Spinal cord (tissue), 10 donors: ENCODE results near the gene CNIH3. TPM values are rescaled to one million over a fixed set of nuclear protein-coding genes. Genes with fewer than 3 reads are reported as not detected.

Experiments
- DNase-seq, 6 donors: peaks; one replicate each; pipeline versions ENCODE4 v3.0.0 to v3.0.0-alpha.2; 2013 to 2015; ENCODE audit warnings: low spot score in 6 of 6, low read depth in 4 of 6
- H3K27ac ChIP-seq: one replicate; pipeline ENCODE4 v1.5.1; 2013; ENCODE audit warnings: low read depth, low read length, control low read depth
- H3K27me3 ChIP-seq: one replicate; pipeline ENCODE4 v1.6.1; 2013; ENCODE audit warnings: low read length; ENCODE audit not compliant: control insufficient read depth, insufficient read depth
- H3K36me3 ChIP-seq: one replicate; pipeline ENCODE4 v1.6.1; 2013; ENCODE audit warnings: low read length; ENCODE audit not compliant: control insufficient read depth, insufficient read depth
- H3K4me1 ChIP-seq: one replicate; pipeline ENCODE4 v1.6.1; 2013; ENCODE audit warnings: low read length; ENCODE audit not compliant: control insufficient read depth, insufficient read depth
- H3K4me3 ChIP-seq: one replicate; pipeline ENCODE4 v1.5.1; 2013; ENCODE audit warnings: low read depth, low read length, control low read depth
- H3K9me3 ChIP-seq: one replicate; pipeline ENCODE4 v1.6.1; 2013; ENCODE audit warnings: low read length; ENCODE audit not compliant: control insufficient read depth, insufficient read depth
- WGBS: methylation state at CpG from one replicate; pipeline ENCODE4 v1.1.5; 2013; ENCODE audit warnings: missing lambda C conversion rate; ENCODE audit not compliant: insufficient coverage; 5-methylcytosine and 5-hydroxymethylcytosine counted together
- polyA plus RNA-seq, 2 donors: library from polyadenylated mRNA; unstranded; fragments of 120-200 nt; gene quantifications; one replicate each; pipeline ENCODE4 v1.2.1, GENCODE V29; 2013; ENCODE audit not compliant: insufficient read length in 2 of 2
- total RNA-seq, 2 donors: library from RNA; depleted of rRNA in 1 of 2; stranded (reverse); fragments of 120-200 nt in 1 of 2; fragments of >200 nt in 1 of 2; gene quantifications; one replicate each; pipeline versions ENCODE4 v1.2.3 to v1.2.4, GENCODE V29; 2013 to 2014
- donor health status: healthy.

Gene CNIH3
- total and polyA plus RNA-seq, 4 donors, result 8.3 to 18.6 (median 13.1) TPM

GRCh38 chr1:224587051-224587450 is 29.1 kb upstream of the CNIH3 start:
- H3K4me1 ChIP-seq, result peaks cover 2% of the 10 kb centered on the region
- no peak overlapping the region for H3K4me3 ChIP-seq
- H3K9me3 ChIP-seq, result no peaks in the 10 kb centered on the region
- H3K27me3 ChIP-seq, result no peaks in the 10 kb centered on the region
- 87% methylated on average over 2 of the region's 3 CpGs for WGBS
- no peak overlapping the region for H3K27ac ChIP-seq
- H3K36me3 ChIP-seq, result no peaks in the 10 kb centered on the region
- no peak for DNase-seq

GRCh38 chr1:224588515-224588914 is 27.6 kb upstream of the CNIH3 start:
- WGBS, result no CpG with 5 or more reads among the region's 1 CpG
- no peak overlapping the region for H3K4me3 ChIP-seq
- no peaks in the 10 kb centered on the region for H3K36me3 ChIP-seq
- H3K4me1 ChIP-seq, result peaks cover 2% of the 10 kb centered on the region
- no peaks in the 10 kb centered on the region for H3K9me3 ChIP-seq
- no peak overlapping the region for H3K27ac ChIP-seq
- no peaks in the 10 kb centered on the region for H3K27me3 ChIP-seq
- peak in 3 of 6 donors; percentile 12 to 81 (median 30) for DNase-seq

GRCh38 chr1:224589006-224589405 is 27.1 kb upstream of the CNIH3 start:
- Histone ChIP-seq H3K4me3 (no peak overlapping the region), H3K4me1 (peaks cover 2% of the 10 kb centered on the region), H3K27me3 (no peaks in the 10 kb centered on the region), H3K36me3 (no peaks in the 10 kb centered on the region), H3K9me3 (no peaks in the 10 kb centered on the region), H3K27ac (no peak overlapping the region)
- 43% methylated on average over 5 of the region's 6 CpGs for WGBS
- DNase-seq, result no peak

GRCh38 chr1:224591326-224591725 is 24.8 kb upstream of the CNIH3 start:
- no peaks in the 10 kb centered on the region for H3K27me3 ChIP-seq
- H3K9me3 ChIP-seq, result no peaks in the 10 kb centered on the region
- peaks cover 2% of the 10 kb centered on the region for H3K4me1 ChIP-seq
- peak in 1 of 6 donors; percentile 19 for DNase-seq
- no peak overlapping the region for H3K4me3 ChIP-seq
- no peak overlapping the region for H3K27ac ChIP-seq
- no CpG with 5 or more reads among the region's 1 CpG for WGBS
- H3K36me3 ChIP-seq, result no peaks in the 10 kb centered on the region

- Histone ChIP-seq H3K4me1 (peaks cover 2% of the 10 kb centered on the region), H3K36me3 (no peaks in the 10 kb centered on the region), H3K27me3 (no peaks in the 10 kb centered on the region), H3K9me3 (no peaks in the 10 kb centered on the region), H3K4me3 (no peak overlapping the region), H3K27ac (no peak overlapping the region)
- peak in 1 of 6 donors; percentile 15 for DNase-seq
- 80% methylated on average over 3 of the region's 6 CpGs for WGBS
These were observed 23.2 kb upstream of the CNIH3 start for GRCh38 chr1:224592636-224593582.

GRCh38 chr1:224594360-224594759 is 21.8 kb upstream of the CNIH3 start:
- 86% methylated on average over 3 of the region's 3 CpGs for WGBS
- Histone ChIP-seq H3K9me3 (no peaks in the 10 kb centered on the region), H3K36me3 (no peaks in the 10 kb centered on the region), H3K4me1 (peaks cover 2% of the 10 kb centered on the region), H3K27ac (no peak overlapping the region), H3K4me3 (no peak overlapping the region), H3K27me3 (no peaks in the 10 kb centered on the region)
- DNase-seq, result no peak

GRCh38 chr1:224594851-224595250 is 21.3 kb upstream of the CNIH3 start:
- Histone ChIP-seq H3K27me3 (no peaks in the 10 kb centered on the region), H3K4me1 (no peaks in the 10 kb centered on the region), H3K27ac (no peak overlapping the region), H3K36me3 (no peaks in the 10 kb centered on the region), H3K9me3 (no peaks in the 10 kb centered on the region), H3K4me3 (no peak overlapping the region)
- no peak for DNase-seq

GRCh38 chr1:224605482-224606181 is 10.5 kb upstream of the CNIH3 start:
- WGBS, result 91% methylated on average over 10 of the region's 11 CpGs
- no peak overlapping the region for H3K4me3 ChIP-seq
- no peaks in the 10 kb centered on the region for H3K36me3 ChIP-seq
- DNase-seq, result no peak
- H3K27me3 ChIP-seq, result no peaks in the 10 kb centered on the region
- peaks cover 1% of the 10 kb centered on the region for H3K9me3 ChIP-seq
- no peak overlapping the region for H3K27ac ChIP-seq
- no peaks in the 10 kb centered on the region for H3K4me1 ChIP-seq

GRCh38 chr1:224607188-224608148 is 8.6 kb upstream of the CNIH3 start:
- no peaks in the 10 kb centered on the region for H3K36me3 ChIP-seq
- no peak overlapping the region for H3K27ac ChIP-seq
- no peak for DNase-seq
- H3K4me1 ChIP-seq, result no peaks in the 10 kb centered on the region
- H3K27me3 ChIP-seq, result no peaks in the 10 kb centered on the region
- no peak overlapping the region for H3K4me3 ChIP-seq
- 35% methylated on average over 2 of the region's 5 CpGs for WGBS
- H3K9me3 ChIP-seq, result peaks cover 1% of the 10 kb centered on the region
